Globus pallidus (tissue), 1 donor: ENCODE results near the gene ADGRG6.

Experiments used
- DNase-seq: peaks from one replicate; pipeline ENCODE4 v3.0.0-alpha.2; 2015; ENCODE audit warnings: low spot score

Gene ADGRG6

DNA sequence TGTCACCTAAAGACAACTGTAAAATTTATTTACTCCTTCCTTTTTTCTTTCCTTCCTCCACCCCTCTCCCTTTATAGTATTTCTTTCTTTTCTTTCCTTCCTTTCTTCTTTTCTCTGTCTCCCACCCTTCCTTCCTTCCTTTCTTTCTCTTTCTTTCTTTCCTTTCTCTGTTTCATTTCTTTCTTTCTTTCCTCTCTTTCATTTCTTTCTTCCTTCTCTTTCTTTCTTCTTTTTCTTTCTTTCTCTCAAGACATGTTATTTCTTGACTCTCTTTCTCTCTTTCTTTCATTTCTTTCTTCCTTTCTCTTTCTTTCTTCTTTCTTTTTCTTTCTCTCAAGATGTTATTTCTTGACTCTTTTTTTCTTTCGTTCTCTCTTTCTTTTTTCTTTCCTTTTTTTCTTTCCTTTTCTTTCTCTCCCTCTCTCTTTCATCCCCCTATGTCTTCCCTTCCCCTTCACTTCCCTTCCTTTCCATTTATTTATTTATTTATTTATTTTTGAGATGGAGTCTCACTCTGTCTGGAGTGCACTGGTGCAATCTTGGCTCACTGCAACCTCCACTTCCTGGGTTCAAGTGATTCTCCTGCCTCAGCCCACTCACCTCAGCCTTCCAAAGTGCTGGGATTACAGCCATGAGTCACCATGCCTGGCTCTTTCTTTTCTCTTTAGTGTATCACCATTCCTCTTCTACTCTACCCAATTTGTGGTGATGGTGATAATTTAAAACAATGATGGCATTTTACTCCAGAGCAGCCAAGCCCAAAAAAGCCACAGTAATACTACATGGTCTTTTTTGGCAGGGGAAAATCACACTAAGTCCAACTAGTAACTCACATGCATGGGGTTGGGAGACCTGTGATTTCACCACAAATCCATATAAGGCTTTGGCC lies 188.2 kb downstream of the ADGRG6 start:
- no peak for DNase-seq
